C4-2B (cell line): ENCODE results near the gene UBE2V1.
A peak's percentile ranks its signal among the peaks of the same experiment; 100 is the strongest.

Experiments used
- H3K27ac ChIP-seq: fragments of 450-650 bp; 2 replicates; pipeline ENCODE4 v1.5.1; 2017
- ZFX ChIP-seq: fragments of 450-650 bp; IDR thresholded peaks from 2 replicates; pipeline ENCODE4 v1.6.1; 2017
- TF ChIP-seq, protein P1 (sequence below): fragments of 450-650 bp; conservative IDR thresholded peaks from 2 replicates; pipeline ENCODE4 v1.5.1; 2017; ENCODE audit warnings: mild to moderate bottlenecking

UBE2V1 gene

DNA sequence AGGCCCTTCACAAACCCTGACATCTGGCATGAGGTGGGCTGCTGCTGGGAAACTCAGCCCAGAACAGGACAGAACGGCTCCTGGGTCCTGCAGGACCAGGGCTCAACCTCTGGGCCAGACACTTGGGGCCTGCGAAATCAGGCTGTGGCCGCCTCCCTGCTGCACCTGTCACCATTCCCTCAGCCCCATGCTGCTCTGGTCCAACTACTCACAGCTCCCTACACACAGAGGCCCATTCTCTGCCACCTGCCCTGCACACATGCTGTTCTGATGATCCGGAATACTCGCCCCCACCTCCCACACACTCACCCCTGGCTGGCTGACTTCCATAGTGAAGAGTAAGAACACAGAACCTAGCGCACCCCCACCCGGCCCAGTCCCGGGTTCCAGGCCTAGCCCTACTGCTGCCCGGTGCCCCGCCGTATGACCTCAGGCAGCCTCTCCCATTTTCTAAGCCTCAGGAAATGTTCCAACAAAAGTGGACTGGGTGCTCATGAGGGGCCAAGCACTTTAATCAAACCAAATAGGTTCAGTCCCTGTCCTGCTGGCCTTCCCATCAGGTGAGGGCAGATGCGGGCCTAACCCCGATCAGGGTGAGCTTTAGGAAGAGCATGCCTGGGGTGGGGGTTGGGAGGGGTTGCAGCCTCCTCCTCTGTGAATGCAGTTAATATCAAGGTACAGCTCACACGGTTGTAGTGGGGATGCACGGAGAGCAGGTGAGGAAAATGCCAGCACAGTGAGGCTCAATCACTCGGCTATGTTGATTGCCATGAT, 36.7 kb upstream of the UBE2V1 start:
- H3K27ac ChIP-seq, result peak overlapping the region; percentile 80; the same call in 1 of the 2 replicates
- no peak for TF ChIP-seq ZFX

DNA sequence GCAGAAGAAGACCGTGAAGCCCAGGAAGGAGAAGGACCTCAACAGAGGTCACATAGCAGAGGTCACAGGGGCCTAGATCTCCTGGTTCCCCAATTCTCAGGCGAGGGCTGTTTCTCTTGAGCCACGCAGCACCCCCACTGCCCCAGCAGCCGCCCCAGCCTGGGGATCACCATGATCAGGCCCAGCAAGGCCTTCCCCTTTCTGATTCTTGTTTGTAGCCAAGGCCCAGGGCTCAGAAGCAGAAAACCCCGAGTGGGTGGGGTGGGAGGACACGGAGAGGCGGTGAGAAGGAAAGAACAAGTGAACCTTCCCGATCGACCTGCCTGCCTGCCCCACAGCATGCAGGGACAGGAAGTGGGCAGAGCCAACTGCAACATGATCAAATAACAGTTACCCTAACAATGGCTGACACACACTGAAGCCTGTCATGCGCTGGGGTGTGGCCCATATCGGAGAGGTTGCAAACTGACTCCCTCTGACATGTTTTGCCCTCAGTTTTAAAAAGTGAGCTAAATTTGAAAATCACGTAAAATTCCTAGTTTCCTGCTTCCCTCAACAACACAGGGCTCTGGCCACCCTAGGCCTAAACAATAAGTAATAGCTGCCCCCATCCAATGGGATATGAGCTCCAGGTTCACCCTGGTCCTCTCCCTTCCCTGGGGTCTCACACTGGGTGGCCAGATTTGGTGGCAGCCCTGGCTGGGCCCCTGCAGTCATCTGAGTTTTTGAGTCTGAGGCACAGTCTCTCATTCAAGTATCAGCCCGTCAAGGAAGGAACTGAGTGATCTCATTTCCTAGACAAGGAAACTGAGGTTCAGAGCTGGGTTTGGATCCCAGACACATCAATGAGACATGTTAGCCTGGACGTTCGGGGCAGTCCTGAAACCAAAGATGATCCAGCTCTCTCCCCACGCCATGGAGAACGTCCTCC, 34.0 kb upstream of the UBE2V1 start:
- H3K27ac ChIP-seq, result no peak overlapping the region
- TF ChIP-seq ZFX, result no peak
- TF ChIP-seq, protein P1, sequence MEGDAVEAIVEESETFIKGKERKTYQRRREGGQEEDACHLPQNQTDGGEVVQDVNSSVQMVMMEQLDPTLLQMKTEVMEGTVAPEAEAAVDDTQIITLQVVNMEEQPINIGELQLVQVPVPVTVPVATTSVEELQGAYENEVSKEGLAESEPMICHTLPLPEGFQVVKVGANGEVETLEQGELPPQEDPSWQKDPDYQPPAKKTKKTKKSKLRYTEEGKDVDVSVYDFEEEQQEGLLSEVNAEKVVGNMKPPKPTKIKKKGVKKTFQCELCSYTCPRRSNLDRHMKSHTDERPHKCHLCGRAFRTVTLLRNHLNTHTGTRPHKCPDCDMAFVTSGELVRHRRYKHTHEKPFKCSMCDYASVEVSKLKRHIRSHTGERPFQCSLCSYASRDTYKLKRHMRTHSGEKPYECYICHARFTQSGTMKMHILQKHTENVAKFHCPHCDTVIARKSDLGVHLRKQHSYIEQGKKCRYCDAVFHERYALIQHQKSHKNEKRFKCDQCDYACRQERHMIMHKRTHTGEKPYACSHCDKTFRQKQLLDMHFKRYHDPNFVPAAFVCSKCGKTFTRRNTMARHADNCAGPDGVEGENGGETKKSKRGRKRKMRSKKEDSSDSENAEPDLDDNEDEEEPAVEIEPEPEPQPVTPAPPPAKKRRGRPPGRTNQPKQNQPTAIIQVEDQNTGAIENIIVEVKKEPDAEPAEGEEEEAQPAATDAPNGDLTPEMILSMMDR, result no peak

DNA sequence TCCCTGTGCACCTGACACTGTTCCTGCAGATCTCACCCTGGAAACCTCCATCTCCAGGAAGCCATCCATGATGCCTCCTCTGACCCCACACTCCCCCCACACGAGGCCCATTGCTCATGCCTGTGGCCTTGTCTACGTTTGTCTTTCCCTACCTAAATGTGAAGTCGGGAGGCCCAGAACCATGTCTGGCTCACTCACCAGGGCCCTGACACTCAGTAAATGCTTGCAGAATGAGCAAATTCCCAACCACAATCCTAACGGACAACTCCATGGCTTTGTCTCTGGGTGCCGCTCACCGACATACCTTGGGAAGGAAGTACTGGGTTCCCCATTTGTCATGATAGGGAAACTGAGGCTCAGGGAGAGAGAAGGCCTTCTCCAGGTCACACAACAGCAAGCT, 33.3 kb upstream of the UBE2V1 start:
- no peak overlapping the region for H3K27ac ChIP-seq
- TF ChIP-seq, protein P1, result no peak
- no peak for TF ChIP-seq ZFX

DNA sequence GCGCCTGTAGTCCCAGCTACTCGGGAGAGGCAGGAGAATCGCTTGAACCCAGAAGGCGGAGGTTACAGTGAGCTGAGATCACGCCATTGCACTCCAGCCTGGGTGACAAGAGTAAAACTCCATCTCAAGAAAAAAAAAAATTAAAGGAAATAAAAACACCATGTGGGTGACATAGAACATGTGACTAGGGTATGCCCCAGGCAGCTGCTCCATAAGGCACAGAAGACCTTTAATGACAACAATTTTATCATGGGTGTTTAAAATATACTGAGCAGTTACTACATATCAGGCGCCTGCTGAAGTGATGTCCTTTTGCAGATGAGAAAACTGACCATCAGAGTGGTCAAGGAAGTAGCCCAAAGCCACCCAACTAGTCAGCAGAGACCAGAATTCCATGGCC, 32.6 kb upstream of the UBE2V1 start:
- H3K27ac ChIP-seq, result no peak overlapping the region
- TF ChIP-seq, protein P1, result no peak
- no peak for TF ChIP-seq ZFX

DNA sequence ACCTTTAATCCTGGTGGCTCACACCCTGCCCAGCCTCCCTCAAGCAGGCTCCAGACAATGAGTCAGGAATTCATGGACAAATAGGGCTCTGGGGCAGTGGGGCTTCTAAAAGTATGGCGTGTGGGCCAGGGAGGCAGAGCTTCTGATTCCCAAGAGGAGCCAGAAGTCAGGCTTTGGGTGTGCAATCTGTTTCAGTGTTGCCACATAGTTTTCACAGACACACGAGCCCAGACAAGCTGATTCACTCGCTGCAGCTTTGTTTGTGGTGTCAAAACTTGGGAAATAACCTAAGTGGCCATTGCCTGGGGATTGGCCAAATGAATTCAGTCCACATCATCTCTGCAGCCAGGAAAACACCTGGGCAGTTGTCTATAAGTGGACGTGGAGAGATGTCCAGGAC, 31.4 kb upstream of the UBE2V1 start:
- no peak overlapping the region for H3K27ac ChIP-seq
- TF ChIP-seq ZFX, result no peak
- TF ChIP-seq, protein P1, result no peak

DNA sequence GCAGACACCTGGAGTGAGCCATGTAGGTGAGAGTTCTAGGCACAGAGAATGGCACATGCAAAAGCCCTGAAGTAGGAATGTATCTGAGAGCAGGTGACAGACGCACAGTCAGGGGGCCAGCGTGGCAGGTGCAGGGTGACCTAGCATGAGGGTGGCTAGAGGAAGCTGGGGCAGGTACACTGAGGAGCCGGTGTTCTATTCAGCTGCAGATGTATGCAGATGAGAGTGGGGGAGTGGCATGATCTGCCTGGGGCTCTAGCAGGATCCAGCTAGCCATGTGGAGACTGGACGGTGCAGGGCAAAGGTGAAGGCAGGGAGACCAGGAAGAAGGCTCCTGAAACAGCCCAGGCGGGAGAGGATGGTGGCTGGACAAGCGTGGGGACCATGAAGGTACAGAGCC, 29.9 kb upstream of the UBE2V1 start:
- TF ChIP-seq, protein P1, result no peak
- TF ChIP-seq ZFX, result no peak
- peak overlapping the region; percentile 53 for H3K27ac ChIP-seq

DNA sequence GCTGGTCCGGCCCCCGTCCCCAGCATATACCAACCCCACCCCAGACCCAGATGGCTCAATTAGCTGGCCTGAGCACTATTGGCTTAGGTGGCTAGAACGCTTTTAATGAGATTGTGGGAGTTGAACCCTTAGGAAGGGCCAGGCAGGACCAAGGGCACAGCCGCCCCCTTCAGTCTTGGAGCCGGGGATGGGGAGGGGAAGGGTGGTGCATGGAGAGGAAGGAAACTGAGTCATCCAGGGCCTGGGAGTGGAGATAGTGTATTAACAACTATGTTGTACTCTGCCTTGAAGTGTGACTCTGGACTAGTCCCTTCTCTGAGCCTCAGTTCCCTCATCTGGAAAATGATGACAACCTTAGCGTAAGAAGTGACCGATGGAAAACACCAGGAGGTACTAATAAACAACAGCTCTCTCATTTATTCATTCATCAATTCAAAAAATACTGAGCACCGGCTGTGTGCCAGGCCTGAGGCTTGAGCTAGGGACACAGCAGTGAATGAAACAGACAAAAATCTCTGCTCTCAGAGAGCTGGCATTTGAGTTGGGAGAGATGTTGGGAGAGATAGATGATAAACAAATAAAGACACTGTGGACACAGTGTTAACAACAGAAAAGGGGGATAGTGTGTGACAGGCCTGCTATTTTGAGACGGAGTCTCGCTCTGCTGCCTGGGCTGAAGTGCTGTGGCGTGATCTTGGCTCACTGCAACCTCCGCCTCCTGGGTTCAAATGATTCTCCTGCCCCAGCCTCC, 29.0 kb upstream of the UBE2V1 start:
- no peak for TF ChIP-seq ZFX
- TF ChIP-seq, protein P1, result no peak
- peak overlapping the region; percentile 53 for H3K27ac ChIP-seq
